HG02981 (cell line): ENCODE data around the gene FNTB.

ENCODE experiments used
- ATAC-seq: cut with Tn5 transposase; IDR thresholded peaks from one replicate; pipeline ENCODE4 v1.9.1; 2021; ENCODE audit warnings: mild to moderate bottlenecking, moderate library complexity; ENCODE audit not compliant: unreplicated experiment

FNTB gene

DNA sequence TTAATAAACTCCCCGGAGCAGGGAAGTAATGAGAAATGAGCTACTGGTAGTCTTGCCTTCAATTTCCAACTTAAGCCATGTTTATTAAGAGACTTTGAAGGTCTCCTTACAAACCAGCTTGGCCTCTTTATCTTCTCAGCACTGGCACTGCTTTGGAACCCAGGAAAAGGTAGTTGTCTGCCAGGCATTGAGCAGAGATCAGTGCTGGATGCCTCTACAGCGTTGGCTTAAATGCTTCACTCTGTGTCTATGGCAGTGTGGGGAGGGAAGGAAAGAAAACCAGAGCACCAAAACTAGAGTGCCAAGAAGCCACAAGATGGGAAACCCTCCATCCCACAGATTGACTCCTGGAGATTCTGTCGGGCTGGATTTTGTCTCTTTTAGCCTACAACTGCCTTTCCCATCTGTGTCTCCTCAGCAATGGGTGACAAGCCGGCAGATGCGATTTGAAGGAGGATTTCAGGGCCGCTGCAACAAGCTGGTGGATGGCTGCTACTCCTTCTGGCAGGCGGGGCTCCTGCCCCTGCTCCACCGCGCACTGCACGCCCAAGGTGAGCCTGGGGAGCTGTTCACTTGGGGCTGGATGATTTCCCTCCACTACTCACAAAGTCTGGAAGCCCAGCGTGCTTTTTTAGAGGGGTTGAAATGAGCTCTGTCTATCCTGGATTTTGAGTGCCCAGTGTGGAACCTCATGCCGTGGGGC lies 57.3 kb downstream of the FNTB start:
- no peak for ATAC-seq

- ATAC-seq: no peak
These were observed 57.9 kb downstream of the FNTB start for GRCh38 chr14:65044596-65044959.

DNA sequence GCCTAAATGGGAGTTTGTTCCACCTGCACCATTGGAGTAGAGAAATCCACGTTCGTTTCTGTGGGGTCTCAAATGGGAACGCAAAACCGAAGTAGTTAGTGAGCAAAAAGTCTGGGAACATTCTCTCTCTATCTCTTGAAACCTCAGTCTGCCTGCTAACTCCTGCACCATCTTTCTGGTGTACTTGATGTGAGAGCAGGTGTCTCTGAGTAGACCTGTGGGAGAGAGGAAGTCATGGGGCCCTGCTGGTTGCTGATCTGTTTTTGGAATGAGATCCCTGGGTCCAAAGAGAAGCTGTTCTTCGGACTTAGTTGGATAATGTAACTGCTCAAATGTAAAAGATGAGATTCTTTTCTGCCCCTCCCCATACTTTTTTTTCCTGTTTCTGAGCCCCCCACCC lies 58.3 kb downstream of the FNTB start:
- no peak for ATAC-seq

DNA sequence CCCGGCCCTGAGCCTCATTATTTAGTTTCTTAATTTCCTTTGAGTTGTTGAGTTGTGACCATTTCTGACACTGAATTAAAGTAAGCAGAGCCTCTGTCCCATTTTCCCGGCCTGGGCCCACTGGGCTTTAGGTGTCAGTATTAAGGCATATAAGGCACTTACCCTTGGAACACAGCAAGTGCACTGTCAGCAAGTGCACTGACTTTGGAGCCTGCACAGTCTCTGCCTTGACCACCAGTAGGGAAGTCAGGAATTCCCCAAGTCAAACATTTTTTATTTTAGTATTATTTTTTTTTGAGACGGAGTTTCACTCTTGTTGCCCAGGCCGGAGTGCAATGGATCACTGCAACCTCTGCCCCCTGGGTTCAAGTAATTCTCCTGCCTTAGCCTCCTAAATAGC lies 59.0 kb downstream of the FNTB start:
- ATAC-seq: no peak

DNA sequence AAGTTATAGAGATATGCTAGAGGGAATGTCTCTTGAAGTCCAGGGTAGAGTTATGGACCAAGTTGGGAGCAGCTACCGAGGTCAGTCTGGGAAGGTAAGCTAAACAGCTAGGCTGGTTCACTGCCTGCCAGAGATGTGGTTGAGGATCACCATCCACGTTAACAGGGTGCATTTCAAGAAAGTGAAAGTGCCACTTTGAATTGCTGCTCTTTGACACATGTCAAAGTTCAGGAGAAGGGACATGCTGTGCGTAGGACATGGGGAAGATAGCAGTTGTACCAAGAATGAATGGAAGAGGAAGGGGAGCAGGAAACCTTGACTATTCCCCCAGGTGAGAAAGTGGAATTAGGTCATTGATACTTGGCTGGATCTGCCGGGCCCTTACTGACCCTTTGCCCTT lies 66.1 kb downstream of the FNTB start:
- ATAC-seq: no peak

- ATAC-seq: no peak
These were observed 66.8 kb downstream of the FNTB start for GRCh38 chr14:65053466-65053865.

DNA sequence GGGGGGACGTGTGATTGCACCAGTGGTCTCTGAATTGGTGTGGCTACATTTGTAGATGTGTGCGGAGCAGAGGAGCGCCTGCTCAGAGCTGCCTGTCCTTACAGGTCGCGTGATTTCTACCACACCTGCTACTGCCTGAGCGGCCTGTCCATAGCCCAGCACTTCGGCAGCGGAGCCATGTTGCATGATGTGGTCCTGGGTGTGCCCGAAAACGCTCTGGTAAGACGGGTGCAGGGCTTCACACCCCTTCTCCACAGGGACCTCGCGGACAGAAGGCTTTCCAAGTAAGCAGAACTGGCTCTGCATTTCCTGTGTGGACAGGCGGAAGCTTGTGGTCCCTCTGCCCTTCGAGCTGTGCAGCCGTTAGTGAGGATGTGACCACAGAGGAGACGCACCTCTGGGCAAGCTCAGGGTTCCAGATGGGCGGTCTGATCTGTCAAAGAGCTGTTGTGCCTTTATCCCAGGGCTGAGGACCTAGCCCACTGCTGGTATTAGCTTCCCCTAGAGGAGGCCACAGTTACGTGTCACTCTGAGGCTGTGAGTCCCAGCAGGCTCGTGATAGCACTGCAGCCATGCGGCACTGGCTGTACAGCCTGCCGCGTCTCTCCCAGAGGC lies 67.9 kb downstream of the FNTB start:
- ATAC-seq: no peak

- ATAC-seq: no peak
These were observed 71.0 kb downstream of the FNTB start for GRCh38 chr14:65057695-65058094.

GRCh38 chr14:65062096-65063075 lies 75.7 kb downstream of the FNTB start:
- ATAC-seq: no peak

- ATAC-seq: no peak
These were observed 79.0 kb downstream of the FNTB start for GRCh38 chr14:65065719-65066118.

GRCh38 chr14:65069874-65070413 lies 83.2 kb downstream of the FNTB start:
- ATAC-seq: no peak

- no peak for ATAC-seq
These were observed 83.8 kb downstream of the FNTB start for GRCh38 chr14:65070471-65070976.

GRCh38 chr14:65071544-65071943 lies 84.8 kb downstream of the FNTB start:
- no peak for ATAC-seq

DNA sequence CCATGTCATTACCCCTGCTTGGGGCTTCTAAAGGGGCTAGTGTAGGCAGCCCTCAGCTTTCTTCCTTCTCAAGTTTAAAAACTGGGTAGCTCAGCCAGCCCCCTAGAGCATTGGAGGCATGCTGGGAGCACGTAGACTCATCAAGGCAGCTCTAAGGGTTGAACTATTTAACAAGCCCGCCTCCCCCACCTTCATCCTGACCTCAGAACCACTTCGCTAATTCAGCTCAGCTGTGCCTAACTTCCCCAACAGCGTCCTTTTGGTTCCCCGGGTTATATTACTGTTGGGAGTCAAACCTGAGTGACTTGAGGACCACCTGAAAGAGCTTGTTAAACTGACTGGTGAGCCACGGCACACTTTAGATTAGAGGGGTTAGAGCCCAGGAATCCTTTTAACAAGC lies 85.6 kb downstream of the FNTB start:
- ATAC-seq: no peak

GRCh38 chr14:65072937-65073336 lies 86.2 kb downstream of the FNTB start:
- ATAC-seq: no peak

DNA sequence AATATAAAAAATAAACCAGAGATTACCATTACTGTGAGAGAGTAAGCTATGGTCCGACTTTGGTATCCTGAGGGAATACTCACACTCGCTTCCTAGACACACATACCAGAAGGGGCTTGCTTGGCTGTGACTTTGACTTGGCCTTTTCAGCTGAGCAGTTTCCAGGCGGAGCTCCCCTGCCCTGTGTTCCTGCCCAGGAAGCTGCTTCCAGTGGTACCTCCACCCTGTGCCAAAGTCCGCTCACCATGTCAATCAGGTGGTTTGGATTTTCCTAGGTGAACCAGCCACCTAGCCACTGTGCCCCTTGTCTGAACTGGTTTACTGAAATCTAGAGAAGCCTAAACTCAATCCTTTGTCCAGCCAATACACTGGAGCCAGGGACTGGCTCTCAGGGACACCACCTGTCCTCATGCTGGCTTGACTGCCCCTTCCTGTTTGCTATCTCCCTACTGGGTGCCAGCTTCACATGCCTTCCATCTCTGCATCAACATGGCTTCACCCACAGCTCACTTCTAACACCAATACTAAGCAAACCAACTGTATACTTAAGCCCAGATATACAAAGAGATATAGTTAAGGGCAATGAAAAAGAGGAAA lies 87.0 kb downstream of the FNTB start:
- no peak for ATAC-seq

DNA sequence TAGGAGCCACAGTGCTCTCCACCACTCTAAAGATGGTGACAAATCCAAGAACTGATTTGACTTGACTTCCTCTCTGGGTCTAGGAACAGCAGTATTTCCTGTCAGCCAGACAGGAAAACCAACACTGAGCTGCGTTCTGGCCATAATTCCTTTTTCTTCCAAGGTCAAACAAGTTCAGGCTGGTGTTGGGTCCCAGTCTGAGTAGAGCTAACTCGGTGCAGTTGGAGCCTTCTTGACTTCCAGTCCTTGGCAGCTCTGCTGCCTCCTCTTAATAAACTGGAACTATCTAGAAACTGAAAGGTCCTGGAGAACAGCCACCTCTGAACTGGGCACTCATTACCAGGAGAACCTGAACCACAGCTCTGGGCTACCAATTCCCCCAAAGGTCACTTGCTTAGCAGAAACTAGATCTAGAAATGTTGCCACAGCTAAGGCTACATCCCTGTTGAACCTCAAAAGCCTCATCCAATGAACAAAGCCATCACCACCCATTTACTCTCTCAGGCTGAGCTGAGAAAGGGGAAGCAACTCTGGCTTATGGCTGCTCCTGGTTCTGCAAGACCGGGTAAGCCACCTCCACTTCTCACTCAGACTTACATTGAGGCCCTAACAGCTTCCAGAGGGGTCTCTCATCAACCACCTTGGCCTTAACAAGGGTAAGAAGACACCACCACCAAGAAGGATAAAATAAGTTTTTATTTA lies 87.9 kb downstream of the FNTB start:
- ATAC-seq: no peak

GRCh38 chr14:65075628-65076325 lies 89.1 kb downstream of the FNTB start:
- no peak for ATAC-seq

- no peak for ATAC-seq
These were observed 90.6 kb downstream of the FNTB start for GRCh38 chr14:65077318-65077717.

DNA sequence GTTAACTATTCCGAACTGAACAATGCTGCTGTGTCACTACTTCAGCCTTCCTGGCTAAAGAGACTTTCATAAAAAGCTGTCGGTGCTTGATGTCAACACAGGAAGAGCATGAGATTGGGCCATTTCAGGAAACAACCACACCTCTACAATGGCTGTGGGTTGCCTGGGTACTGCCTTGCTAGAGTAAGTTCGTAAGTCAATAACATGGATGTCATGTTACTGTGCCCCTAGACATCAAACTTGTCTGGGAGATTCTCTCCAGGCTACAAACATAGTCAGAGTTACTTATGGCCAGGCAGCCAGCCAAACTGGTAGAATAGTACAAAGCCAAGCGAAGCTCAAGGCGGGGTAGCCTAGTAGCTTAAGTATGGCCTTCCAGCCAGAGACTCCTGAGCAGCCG lies 92.5 kb downstream of the FNTB start:
- no peak for ATAC-seq
